Measurements from ENCODE around the gene KMT2C. TPM values are rescaled to one million over a fixed set of nuclear protein-coding genes. Genes with fewer than 3 reads are reported as not detected.

KMT2C gene
- total and polyA plus RNA-seq, 2 of the 8 experiments (the other 6 are each of a cell fraction or from before 2014, with no cell fraction given): 9.1 to 40.8 TPM

- no peak for TF ChIP-seq SP4 (IDR thresholded peaks at IDR 0.05; ENCODE audit: low read length)
- TF ChIP-seq EZH2 (IDR thresholded peaks at IDR 0.05; ENCODE audit: low read depth, low read length, severe bottlenecking): no peak
Observed at GRCh38 chr7:152436111-152436930, 518 bp upstream of the KMT2C start (continued).

All from H1 (cell line).